Endothelial cell of hepatic sinusoid (primary cell): ENCODE results near the gene FGFBP2.

Experiments used
- in situ Hi-C: cut with HindIII; loops from 2 replicates; pipeline ENCODE4 v1.10.0; 2017; ENCODE audit warnings: low sequenced_read_pairs

Gene FGFBP2, protein sequence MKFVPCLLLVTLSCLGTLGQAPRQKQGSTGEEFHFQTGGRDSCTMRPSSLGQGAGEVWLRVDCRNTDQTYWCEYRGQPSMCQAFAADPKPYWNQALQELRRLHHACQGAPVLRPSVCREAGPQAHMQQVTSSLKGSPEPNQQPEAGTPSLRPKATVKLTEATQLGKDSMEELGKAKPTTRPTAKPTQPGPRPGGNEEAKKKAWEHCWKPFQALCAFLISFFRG

GRCh38 chr4:15963001-15963451 is at the start of gene FGFBP2:
TSS of gene FGFBP2 (minus strand) at chr4:15963175. CDS start at chr4:15963129, 46 bp downstream.
- in situ Hi-C loops, result no loop called here

- in situ Hi-C loops, result no loop called here
Measured at GRCh38 chr4:16011173-16011572, 48.2 kb upstream of the FGFBP2 start.

- in situ Hi-C loops, result loop anchor here (5.0 kb wide), 1 partner anchor 202 kb away; no protein-coding TSS in a partner anchor
Measured at GRCh38 chr4:16009153-16009552, 46.2 kb upstream of the FGFBP2 start.

DNA sequence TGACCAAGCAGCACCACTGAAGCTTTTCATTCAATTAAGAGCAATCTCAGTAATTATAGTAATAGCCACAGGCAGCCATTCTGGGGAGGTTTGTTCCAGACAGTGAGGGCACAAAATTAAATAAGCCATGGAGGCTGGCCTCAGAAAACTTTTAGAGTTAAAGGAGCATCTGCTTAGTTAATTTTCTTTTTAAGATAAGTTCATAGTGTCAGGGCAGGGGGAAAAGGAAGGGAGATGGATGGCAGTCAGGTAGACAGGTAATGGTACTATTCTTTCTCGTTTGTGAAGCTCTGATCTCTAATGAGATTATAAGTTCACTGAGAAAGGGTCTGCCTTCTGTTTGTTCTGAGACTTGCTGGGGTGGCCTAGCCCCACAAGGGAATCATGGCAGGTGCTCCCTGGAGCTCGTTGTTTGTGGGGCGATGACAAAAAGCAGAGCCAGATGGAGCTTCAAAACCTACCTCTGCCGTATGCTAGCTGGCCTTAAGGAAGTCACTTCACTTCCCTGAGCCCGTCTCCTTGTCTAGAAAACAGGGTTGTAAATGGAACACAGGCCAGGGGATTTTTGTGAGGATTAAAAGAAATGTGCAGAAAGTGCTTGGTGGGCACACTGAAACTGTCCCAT is 44.6 kb upstream of the FGFBP2 start:
- in situ Hi-C loops, result loop anchor here (5.0 kb wide), 1 partner anchor 200 kb away; no protein-coding TSS in a partner anchor

- in situ Hi-C loops, result loop anchor here (5.0 kb wide), 1 partner anchor 200 kb away; no protein-coding TSS in a partner anchor
Measured at GRCh38 chr4:16006771-16007446, 43.9 kb upstream of the FGFBP2 start.

DNA sequence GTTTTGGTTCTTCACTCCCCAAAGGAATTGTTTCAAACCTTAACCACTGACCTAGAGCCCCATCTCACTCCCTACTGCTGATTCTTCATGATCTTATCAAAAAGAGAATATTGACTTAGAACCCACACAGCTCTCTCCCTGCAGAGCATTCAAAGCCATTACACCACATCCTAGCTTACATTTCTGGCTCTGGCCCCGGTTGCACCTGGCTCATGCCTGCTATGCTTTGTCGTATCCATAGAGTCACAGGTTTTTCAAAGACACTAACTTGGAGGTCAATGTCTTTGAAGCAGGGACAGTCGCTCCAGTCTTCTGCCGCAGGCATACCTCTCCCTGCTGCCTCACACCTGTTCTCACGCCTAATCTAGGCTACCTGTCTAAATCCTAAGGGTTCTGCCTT is 42.7 kb upstream of the FGFBP2 start:
- in situ Hi-C loops, result loop anchor here (5.0 kb wide), 1 partner anchor 198 kb away; no protein-coding TSS in a partner anchor

- in situ Hi-C loops, result no loop called here
Measured at GRCh38 chr4:16001484-16001858, 38.5 kb upstream of the FGFBP2 start.

DNA sequence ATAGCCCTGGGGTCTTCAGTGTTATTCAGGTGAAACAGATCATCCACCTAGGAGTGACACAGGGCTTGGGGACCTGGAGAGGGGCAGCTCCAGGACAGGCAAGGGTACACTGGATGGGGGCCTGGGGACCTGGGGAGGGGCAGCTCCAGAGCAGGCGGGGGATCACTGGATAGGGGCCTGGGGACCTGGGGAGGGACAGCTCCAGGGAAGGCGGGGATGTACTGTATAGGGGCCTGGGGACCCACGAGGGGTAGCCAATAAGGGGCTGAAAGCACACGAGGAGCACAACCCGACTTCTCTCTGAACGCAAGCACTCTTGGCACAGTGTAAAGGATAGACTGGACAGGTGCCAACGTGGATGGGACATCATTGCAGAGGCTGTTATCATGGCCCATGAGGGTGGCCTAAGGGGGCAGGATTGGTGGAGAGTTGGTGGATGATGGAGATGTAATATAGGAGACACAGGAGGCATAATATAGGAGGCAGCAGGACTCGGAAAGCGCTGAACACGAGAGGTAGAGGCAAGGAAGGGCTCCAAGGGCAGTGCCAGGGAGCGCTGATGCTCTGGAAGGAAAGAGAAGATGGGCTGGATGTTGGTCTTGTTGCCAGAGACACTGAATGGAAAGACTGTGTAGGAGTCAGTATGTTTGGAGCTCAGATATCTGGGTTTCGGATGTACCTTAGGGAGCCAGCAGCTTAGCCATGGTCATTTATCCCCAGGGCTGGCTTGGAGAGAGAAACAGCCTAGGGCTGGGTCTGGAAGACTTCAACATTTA is 37.9 kb upstream of the FGFBP2 start:
- in situ Hi-C loops, result no loop called here

GRCh38 chr4:15996773-15997172 is 33.8 kb upstream of the FGFBP2 start:
- in situ Hi-C loops, result no loop called here

DNA sequence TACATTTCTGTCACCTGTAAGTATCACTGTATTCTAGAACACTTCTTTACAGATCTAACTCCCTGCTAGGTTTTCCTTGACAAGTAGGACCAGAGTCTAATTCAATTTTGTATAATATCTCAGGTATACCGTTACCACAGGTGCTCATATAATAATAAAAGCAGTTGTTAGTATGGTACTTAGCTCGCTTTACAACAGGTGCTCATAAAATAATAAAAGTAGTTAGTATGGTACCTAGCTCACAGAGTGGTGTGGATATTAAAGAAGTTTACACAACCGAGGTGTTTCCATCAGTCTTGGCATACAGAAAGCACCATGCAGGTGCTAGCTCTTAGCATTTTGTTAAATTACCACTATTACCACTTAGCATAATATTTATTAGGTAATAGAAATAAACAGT is 32.9 kb upstream of the FGFBP2 start:
- in situ Hi-C loops, result no loop called here

DNA sequence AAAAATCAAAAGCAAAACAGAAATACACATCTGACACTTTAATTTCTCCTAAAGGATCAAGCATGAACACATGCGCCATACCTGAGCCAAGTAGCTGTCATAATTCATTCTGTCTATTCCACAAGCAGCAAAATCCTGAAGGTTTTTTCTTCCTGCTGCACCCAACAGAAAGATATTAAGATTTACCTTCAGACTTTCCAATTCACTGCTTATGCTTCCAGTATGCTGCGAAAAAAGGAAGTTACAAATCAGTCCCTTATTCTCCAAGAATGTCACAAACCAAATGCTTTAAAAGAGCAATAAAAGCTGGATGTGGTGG is 29.2 kb upstream of the FGFBP2 start:
- in situ Hi-C loops, result no loop called here

DNA sequence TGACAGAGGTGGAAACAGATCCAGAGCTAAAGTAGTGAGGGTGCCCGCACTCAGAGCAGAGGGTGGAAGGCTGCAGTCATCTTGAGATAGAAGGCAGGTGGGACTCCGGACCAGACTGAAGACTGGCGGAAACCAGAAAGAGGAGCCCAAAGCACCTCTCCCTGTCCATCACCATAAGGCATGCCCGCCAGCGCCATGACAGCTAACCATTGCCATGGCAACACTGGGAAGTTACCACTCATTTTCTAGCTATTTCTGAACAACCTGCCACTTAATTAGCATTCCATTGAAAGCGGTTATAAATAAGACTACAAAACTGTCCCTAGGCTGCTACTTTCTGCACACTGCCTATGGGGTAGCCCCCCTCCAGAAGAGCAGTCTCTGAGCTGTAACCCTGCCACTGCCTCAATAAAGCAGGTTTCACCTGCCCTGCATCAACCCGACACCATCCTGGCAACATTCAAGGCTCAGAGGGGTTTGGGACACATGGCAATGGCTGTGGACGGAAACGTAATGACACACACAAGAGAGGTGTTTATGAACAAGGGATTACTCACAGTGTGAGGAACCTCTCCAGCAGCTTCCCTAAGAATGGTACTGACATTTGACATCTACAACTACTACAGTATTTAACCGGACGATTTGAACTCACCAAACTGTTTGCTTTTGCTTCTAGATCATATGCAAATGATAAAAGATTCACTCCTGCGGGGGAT is 27.8 kb upstream of the FGFBP2 start:
- in situ Hi-C loops, result no loop called here

- in situ Hi-C loops, result no loop called here
Measured at GRCh38 chr4:15989424-15989823, 26.4 kb upstream of the FGFBP2 start.

DNA sequence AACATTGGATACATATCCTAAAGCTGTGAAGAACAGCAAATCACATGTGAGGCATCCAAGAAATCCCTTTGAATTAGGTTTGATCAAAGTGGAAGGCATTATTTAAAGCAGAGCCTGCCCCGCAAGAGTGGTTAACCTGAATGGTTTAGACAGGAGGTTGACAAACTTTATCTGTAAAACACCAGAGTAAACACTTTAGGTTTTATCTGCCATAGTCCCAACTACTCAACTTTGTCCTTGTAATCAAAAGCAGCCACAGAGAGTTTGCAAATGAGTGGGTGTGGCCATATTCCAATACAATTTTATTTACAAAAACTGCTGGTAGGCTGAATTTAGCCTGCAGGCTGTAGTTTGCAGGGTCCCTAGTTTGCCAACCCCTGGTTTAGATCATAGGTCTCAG is 25.2 kb upstream of the FGFBP2 start:
- in situ Hi-C loops, result no loop called here

- in situ Hi-C loops, result no loop called here
Measured at GRCh38 chr4:15986907-15987306, 23.9 kb upstream of the FGFBP2 start.

GRCh38 chr4:15983610-15984009 is 20.6 kb upstream of the FGFBP2 start:
- in situ Hi-C loops, result no loop called here

GRCh38 chr4:15982842-15983524 is 20.0 kb upstream of the FGFBP2 start:
- in situ Hi-C loops, result no loop called here

GRCh38 chr4:15976456-15977447 is 13.8 kb upstream of the FGFBP2 start:
- in situ Hi-C loops, result no loop called here
